T47D (cell line): ENCODE results near the gene COL23A1.
A peak's percentile ranks its signal among the peaks of the same experiment; 100 is the strongest.

ENCODE experiments used
- DNase-seq, 2 experiments: peaks; one replicate each; pipeline versions ENCODE4 v3.0.0 to v3.0.0-alpha.2; 2011 to 2012; ENCODE audit warnings: low read depth in 1 of 2, low spot score in 1 of 2
- JUND ChIP-seq: IDR thresholded peaks from 2 replicates; pipeline ENCODE4 v1.6.1; 2012; ENCODE audit warnings: low read depth
- in situ Hi-C: cut with HindIII; loops from 2 replicates; pipeline ENCODE4 v1.10.0; 2016; ENCODE audit warnings: low sequenced_read_pairs, low pct_unique_long_range_greater_than_20kb

COL23A1 gene

GRCh38 chr5:178431063-178431781 is 159.0 kb downstream of the COL23A1 start:
- no peak for TF ChIP-seq JUND
- no peak for DNase-seq

GRCh38 chr5:178430186-178431062 is 159.8 kb downstream of the COL23A1 start:
- in situ Hi-C loops: no loop called here
- no peak for DNase-seq
- no peak for TF ChIP-seq JUND

More at GRCh38 chr5:178431063-178431781, 159.0 kb downstream of the COL23A1 start:
- in situ Hi-C loops: no loop called here

DNA sequence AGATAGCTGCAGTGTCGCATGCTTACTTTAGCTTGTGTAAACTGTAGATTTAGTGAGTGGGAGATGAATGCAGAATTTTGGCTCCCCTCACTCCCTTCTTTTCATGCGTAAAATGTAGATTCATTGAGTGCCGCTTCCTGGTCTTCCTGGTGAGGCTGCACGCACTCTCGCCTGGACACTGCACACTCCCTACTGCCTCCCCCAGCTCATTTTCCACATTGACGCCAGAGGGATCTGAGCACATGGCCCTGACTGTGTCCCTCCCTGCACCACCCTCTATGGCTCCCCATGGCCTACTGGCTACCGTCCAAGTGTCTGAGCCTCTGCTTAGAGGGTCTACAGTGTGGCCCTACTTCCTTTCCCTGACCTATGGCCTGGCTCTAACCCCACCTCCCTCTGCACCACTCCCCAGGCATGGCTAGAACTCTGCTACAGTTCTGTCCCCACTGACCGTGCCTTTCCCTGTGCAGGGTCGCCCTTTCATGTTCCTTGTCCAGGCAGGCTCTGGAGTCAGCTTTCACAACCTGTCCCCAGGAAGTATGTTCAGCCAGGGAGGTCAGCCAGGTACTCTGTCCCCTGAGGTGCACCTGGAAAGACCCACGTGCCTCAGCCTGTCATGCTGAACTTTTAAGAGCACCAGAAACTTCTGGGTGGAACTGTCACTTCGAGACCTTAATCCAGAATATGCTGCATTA is 160.6 kb downstream of the COL23A1 start:
- DNase-seq: peak in 1 of 2 experiments; percentile 47
- no peak for TF ChIP-seq JUND
- in situ Hi-C loops: no loop called here

GRCh38 chr5:178429156-178429468 is 161.1 kb downstream of the COL23A1 start:
- no peak for DNase-seq
- no peak for TF ChIP-seq JUND
- in situ Hi-C loops: no loop called here

- no peak for TF ChIP-seq JUND
- in situ Hi-C loops: no loop called here
- peak; percentile 45 to 62 for DNase-seq
Measured at GRCh38 chr5:178428341-178429155, 161.6 kb downstream of the COL23A1 start.

- DNase-seq: no peak
- TF ChIP-seq JUND: no peak
- in situ Hi-C loops: no loop called here
Measured at GRCh38 chr5:178427576-178428197, 162.5 kb downstream of the COL23A1 start.

DNA sequence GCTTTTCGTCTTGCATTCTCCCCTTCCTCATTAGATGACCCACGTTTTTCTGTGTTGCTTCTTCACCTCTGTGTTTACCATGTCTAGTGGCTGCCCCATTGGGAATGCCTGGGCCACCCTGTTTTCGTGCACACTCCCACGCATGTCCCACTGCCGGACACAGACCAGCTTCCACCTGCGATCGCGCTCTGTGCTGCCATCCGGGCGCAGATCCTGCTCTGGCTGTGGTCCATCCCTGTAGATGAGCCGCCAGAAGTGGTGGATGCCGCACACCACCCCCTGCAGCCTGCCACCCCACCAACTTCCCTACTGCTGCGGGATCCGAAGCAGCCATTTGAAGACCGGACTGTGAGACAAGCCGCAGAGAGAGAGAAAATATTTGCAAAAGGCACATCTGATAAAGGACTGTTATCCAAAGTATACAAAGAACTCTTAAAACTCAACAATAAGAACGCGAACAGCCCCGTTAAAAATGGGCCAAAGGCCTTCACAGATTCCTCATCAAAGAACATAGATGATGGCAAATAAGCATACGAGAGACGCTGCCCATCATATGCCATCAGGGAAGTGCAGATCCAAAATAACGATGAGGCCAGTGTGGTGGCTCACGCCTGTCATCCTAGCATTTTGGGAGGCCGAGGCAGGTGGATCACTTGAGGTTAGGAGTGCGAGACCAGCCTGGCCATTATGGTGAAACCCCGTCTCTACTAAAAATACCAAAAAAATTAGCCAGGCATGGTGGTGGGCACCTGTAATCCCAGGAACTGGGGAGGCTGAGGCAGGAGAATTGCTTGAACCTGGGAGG is 163.7 kb downstream of the COL23A1 start:
- TF ChIP-seq JUND: no peak
- DNase-seq: no peak
- in situ Hi-C loops: no loop called here

DNA sequence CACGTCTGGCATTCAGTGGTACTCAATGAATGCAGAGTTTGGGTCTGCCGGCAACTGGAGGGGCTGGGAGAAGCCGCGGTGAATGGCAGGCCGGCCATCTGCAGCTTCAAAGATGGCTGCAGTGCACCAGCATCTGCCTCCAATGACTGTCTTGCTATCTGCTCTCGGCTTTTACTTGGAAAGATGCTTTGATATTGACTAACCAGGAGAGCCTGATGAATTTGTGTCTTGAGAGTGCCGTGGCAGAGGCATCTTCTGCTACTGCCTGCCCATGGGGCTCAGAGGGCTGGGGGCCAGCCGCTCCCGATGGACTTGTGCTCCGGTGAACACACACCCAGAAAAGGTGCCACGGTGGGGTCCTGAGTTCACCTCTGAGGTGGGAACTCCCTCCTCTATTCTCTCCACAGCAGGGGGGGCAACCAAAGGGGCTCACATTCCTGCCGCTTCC is 164.5 kb downstream of the COL23A1 start:
- in situ Hi-C loops: no loop called here
- DNase-seq: no peak
- no peak for TF ChIP-seq JUND

DNA sequence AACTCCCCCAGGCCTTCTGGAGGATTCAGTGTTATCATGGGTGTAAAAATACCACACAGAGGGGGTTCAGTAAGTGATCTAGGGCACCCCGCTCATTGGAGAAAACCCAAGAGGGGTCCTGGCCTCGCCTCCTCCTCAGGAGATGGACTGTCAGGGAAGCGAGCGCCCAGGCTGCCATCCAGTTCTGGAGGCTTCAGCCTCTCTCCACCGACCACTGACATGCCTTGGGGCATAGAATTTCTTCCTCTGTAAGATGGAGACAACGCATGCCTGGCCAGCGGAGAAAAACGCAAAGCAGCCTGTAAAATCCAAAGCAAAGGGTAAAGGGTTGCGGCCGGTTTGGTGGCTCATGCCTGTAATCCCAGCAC is 165.4 kb downstream of the COL23A1 start:
- no peak for TF ChIP-seq JUND
- no peak for DNase-seq
- in situ Hi-C loops: no loop called here

GRCh38 chr5:178423901-178424809 is 166.0 kb downstream of the COL23A1 start:
- no peak for DNase-seq
- no peak for TF ChIP-seq JUND
- in situ Hi-C loops: no loop called here
